GM23248 (cell line): ENCODE results near the gene KCNH6. TPM values are rescaled to one million over a fixed set of nuclear protein-coding genes. Genes with fewer than 3 reads are reported as not detected.

Experiments used
- DNase-seq: peaks from one replicate; pipeline ENCODE4 v3.0.0-alpha.2; 2015
- H2AFZ ChIP-seq: fragments of 200-600 bp; sonication (generic); 2 replicates; pipeline ENCODE4 v1.6.1; 2016; ENCODE audit warnings: antibody characterized with exemption
- H3F3A ChIP-seq: fragments of 200-600 bp; sonication (generic); 2 replicates; pipeline ENCODE4 v1.6.1; 2016; ENCODE audit warnings: mild to moderate bottlenecking, antibody characterized with exemption, mixed run types; ENCODE audit not compliant: insufficient read depth
- H3K27ac ChIP-seq: fragments of 200-600 bp; sonication (generic); 2 replicates; pipeline ENCODE4 v1.5.1; 2016; ENCODE audit warnings: mild to moderate bottlenecking
- H3K27me3 ChIP-seq: fragments of 200-600 bp; sonication (generic); replicated peaks from 2 replicates; pipeline ENCODE4 v1.6.1; 2016; ENCODE audit warnings: mild to moderate bottlenecking; ENCODE audit not compliant: insufficient read depth
- H3K36me3 ChIP-seq: fragments of 200-600 bp; sonication (generic); 2 replicates; pipeline ENCODE4 v1.6.1; 2016; ENCODE audit warnings: low read depth, mild to moderate bottlenecking
- H3K4me1 ChIP-seq: fragments of 200-600 bp; sonication (generic); 2 replicates; pipeline ENCODE4 v1.6.1; 2016; ENCODE audit warnings: mild to moderate bottlenecking; ENCODE audit not compliant: insufficient read depth
- H3K4me2 ChIP-seq: fragments of 200-600 bp; sonication (generic); one replicate; pipeline ENCODE4 v1.6.1; 2016; ENCODE audit warnings: mild to moderate bottlenecking; ENCODE audit not compliant: unreplicated experiment
- H3K4me3 ChIP-seq: fragments of 200-600 bp; sonication (generic); 2 replicates; pipeline ENCODE4 v1.5.1; 2016; ENCODE audit warnings: mild to moderate bottlenecking
- H3K79me2 ChIP-seq: fragments of 200-600 bp; sonication (generic); 2 replicates; pipeline ENCODE4 v1.6.1; 2016; ENCODE audit warnings: mild to moderate bottlenecking; ENCODE audit not compliant: insufficient read depth
- H3K9ac ChIP-seq: fragments of 200-600 bp; sonication (generic); 2 replicates; pipeline ENCODE4 v1.6.1; 2016; ENCODE audit warnings: mild to moderate bottlenecking
- H3K9me2 ChIP-seq: fragments of 200-600 bp; sonication (generic); 2 replicates; pipeline ENCODE4 v1.6.1; 2016; ENCODE audit warnings: mixed run types, mild to moderate bottlenecking, moderate library complexity; ENCODE audit not compliant: insufficient read depth
- H3K9me3 ChIP-seq: fragments of 200-600 bp; sonication (generic); one replicate; pipeline ENCODE4 v1.6.1; 2017; ENCODE audit warnings: low read depth
- H4K20me1 ChIP-seq: fragments of 200-600 bp; sonication (generic); 2 replicates; pipeline ENCODE4 v1.6.0; 2016; ENCODE audit not compliant: insufficient read depth
- EZH2 ChIP-seq: fragments of 200-600 bp; sonication (generic); IDR thresholded peaks from 2 replicates; pipeline ENCODE4 v1.6.1; 2018; ENCODE audit warnings: antibody characterized with exemption, mild to moderate bottlenecking; ENCODE audit not compliant: insufficient read depth, poor library complexity, severe bottlenecking
- EZH2phosphoT487 ChIP-seq: fragments of 200-600 bp; sonication (generic); IDR thresholded peaks from 2 replicates; pipeline ENCODE4 v1.6.1; 2018; ENCODE audit warnings: antibody characterized with exemption, moderate library complexity, mild to moderate bottlenecking, low read depth; ENCODE audit not compliant: insufficient read depth
- WGBS, 2 experiments: methylation state at CpG; one replicate each; pipeline ENCODE4 v1.1.6; 2015 to 2017; ENCODE audit warnings: low lambda C conversion rate in 2 of 2, low coverage in 1 of 2; ENCODE audit errors: missing lambda C conversion rate in 2 of 2; 5-methylcytosine and 5-hydroxymethylcytosine counted together
- in situ Hi-C: fragments of 300-500 bp; cut with MboI; formaldehyde crosslinking; loops from 2 replicates; pipeline ENCODE4 v1.15.0; 2020
- polyA plus RNA-seq: library from polyadenylated mRNA; unstranded; fragments of >200 nt; fragmentation: Nextera tagmentation; extraction: Ambion mirVana; gene quantifications from 2 replicates; pipeline ENCODE4 v1.2.1, GENCODE V29; 2016
- total RNA-seq: library from RNA; depleted of rRNA; stranded (reverse); fragments of >200 nt; shearing (Covaris generic); gene quantifications from 2 replicates; pipeline ENCODE4 v1.2.3, GENCODE V29; 2014

Gene KCNH6
- total and polyA plus RNA-seq, 2 experiments from 2014 or later, result not detected

DNA sequence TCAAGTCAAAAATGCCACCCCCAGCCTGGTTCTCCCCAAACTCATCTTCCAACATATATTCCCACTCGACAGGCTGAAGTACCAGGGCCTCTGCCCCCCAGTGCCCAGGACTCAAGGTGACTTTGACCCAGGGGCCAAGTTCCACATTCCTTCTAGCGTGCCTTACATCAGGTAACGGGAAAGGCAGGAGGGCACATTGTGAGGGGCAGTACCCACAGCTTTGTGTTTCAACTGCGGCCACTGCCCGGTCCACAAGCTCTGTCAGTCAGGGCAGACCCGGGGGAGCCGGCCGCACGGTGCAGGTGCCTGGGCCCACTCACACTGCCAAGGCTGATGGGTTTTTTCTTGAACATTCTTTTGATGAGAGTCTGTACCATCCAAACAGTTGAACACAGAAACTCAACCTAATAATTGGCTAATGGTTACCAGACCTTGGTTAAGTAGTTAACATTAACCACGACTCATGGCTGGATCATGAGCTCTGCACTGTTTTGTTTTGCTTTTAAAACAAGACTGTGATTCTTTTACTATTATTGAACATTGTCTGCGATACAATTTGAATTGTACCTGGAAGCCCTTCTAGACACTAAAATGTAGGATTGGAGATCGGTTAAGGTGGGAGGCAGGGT is 28.7 kb upstream of the KCNH6 start:
- in situ Hi-C loops, result no loop called here
- Histone ChIP-seq H3K36me3 (no peaks in the 10 kb centered on the region), H3K9ac (no peak overlapping the region), H3K79me2 (no peaks in the 10 kb centered on the region), H3F3A (no peaks in the 10 kb centered on the region), H3K9me2 (no peaks in the 10 kb centered on the region), H3K27ac (no peak overlapping the region), H3K4me1 (peaks cover 11% of the 10 kb centered on the region), H3K27me3 (no peaks in the 10 kb centered on the region), H3K4me3 (no peak overlapping the region), H3K9me3 (no peaks in the 10 kb centered on the region), H4K20me1 (no peaks in the 10 kb centered on the region), H2AFZ (no peak overlapping the region), H3K4me2 (no peak overlapping the region)
- peak; percentile 43 for DNase-seq
- TF ChIP-seq EZH2 (no peak), EZH2phosphoT487 (no peak)
- 76 to 82% methylated on average over 12 of the region's 12 CpGs for WGBS, 2 experiments

DNA sequence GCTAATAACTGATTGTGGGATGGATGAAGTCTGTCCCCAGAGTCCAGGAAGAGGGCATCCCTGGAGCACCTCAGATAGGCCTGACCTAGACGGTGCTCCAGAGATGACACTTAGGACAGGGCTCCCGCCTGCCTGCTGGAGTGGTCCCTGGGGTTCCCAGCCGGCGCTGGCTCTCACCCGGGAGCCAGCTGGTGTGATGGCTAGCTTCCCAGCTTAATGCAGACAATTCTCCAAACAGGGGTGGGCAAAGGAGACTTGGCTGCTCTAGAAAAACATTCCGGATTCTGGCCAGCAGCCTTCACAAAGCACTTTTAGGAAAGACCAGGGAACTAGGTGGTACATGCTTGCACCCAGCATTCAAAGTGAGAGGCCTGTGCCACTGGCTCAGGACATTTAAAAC is 27.7 kb upstream of the KCNH6 start:
- Histone ChIP-seq H4K20me1 (no peaks in the 10 kb centered on the region), H3F3A (no peaks in the 10 kb centered on the region), H3K36me3 (no peaks in the 10 kb centered on the region), H3K9me3 (no peaks in the 10 kb centered on the region), H3K79me2 (no peaks in the 10 kb centered on the region), H3K9me2 (no peaks in the 10 kb centered on the region), H3K4me3 (no peak overlapping the region), H3K27me3 (no peaks in the 10 kb centered on the region), H3K27ac (no peak overlapping the region), H3K4me2 (no peak overlapping the region), H3K9ac (no peak overlapping the region), H2AFZ (no peak overlapping the region), H3K4me1 (peaks cover 11% of the 10 kb centered on the region)
- in situ Hi-C loops, result no loop called here
- TF ChIP-seq EZH2, result no peak
- TF ChIP-seq EZH2phosphoT487, result no peak
- no peak for DNase-seq
- 61 to 66% methylated on average over 6 of the region's 6 CpGs for WGBS, 2 experiments

DNA sequence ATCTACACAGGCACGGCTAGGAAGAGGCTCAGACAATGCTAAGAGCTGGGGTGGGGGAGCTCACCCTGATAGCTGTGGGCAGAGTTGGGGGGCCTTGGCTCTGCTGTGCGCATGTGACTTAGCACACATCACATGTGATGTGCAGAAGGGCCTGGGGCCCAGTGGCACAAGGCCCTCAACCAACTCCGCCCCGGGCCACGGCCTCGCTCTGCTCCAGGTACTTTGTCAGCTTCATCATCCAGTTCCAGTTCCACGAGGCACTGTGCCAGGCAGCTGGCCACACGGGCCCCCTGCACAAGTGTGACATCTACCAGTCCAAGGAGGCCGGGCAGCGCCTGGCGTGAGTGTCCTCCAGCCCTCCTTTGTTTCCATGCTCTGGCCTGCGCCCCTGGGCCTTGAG is 27.0 kb upstream of the KCNH6 start:
- 83 to 84% methylated on average over 12 of the region's 12 CpGs for WGBS, 2 experiments
- no peaks in the 10 kb centered on the region for H3K9me3 ChIP-seq

DNA sequence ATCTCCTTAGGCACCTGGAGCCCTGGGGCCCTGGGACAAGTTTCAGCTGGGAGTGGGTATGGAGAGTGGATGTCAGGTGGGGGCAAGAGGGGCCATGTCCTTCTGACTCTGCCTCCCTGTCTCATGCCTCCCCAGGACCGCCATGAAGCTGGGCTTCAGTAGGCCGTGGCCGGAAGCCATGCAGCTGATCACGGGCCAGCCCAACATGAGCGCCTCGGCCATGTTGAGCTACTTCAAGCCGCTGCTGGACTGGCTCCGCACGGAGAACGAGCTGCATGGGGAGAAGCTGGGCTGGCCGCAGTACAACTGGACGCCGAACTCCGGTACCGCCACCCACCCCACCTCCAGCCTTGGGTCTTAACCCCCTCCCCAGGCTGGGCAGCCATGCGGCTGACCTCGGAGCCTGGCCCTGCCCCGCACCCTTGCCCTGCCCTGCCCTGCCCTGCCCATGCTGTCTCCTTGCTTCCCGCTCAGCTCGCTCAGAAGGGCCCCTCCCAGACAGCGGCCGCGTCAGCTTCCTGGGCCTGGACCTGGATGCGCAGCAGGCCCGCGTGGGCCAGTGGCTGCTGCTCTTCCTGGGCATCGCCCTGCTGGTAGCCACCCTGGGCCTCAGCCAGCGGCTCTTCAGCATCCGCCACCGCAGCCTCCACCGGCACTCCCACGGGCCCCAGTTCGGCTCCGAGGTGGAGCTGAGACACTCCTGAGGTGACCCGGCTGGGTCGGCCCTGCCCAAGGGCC is 26.3 kb upstream of the KCNH6 start:
- 94% methylated on average over 21 to 35 of the region's 36 CpGs for WGBS, 2 experiments
- Histone ChIP-seq H3K4me1 (peaks cover 11% of the 10 kb centered on the region), H3K4me3 (no peak overlapping the region), H3K27me3 (peaks cover 5% of the 10 kb centered on the region), H3F3A (no peaks in the 10 kb centered on the region), H2AFZ (no peak overlapping the region), H3K9me2 (no peaks in the 10 kb centered on the region), H3K9ac (no peak overlapping the region), H3K9me3 (no peaks in the 10 kb centered on the region), H4K20me1 (no peaks in the 10 kb centered on the region), H3K36me3 (no peaks in the 10 kb centered on the region), H3K79me2 (no peaks in the 10 kb centered on the region), H3K4me2 (no peak overlapping the region), H3K27ac (no peak overlapping the region)
- in situ Hi-C loops, result no loop called here
- DNase-seq, result no peak
- no peak for TF ChIP-seq EZH2phosphoT487
- TF ChIP-seq EZH2, result no peak

More for the DNA sequence above, 27.0 kb upstream of the KCNH6 start:
- H3F3A ChIP-seq, result no peaks in the 10 kb centered on the region
- H3K27me3 ChIP-seq, result no peaks in the 10 kb centered on the region
- H4K20me1 ChIP-seq, result no peaks in the 10 kb centered on the region
- DNase-seq, result no peak
- no peak overlapping the region for H3K4me3 ChIP-seq
- no peaks in the 10 kb centered on the region for H3K9me2 ChIP-seq
- H3K9ac ChIP-seq, result no peak overlapping the region
- in situ Hi-C loops, result no loop called here
- no peak overlapping the region for H3K4me2 ChIP-seq
- peaks cover 11% of the 10 kb centered on the region for H3K4me1 ChIP-seq
- no peak overlapping the region for H2AFZ ChIP-seq
- TF ChIP-seq EZH2 (no peak), EZH2phosphoT487 (no peak)
- H3K79me2 ChIP-seq, result no peaks in the 10 kb centered on the region
- no peak overlapping the region for H3K27ac ChIP-seq
- H3K36me3 ChIP-seq, result no peaks in the 10 kb centered on the region
